GM10847 (cell line): ENCODE measurements around the gene ECE2.

Source experiments
- POLR2A ChIP-seq: IDR thresholded peaks from 2 replicates; pipeline ENCODE4 v1.6.1; 2011; ENCODE audit not compliant: insufficient read length; ENCODE audit errors: extremely low read depth

The ECE2 gene

DNA sequence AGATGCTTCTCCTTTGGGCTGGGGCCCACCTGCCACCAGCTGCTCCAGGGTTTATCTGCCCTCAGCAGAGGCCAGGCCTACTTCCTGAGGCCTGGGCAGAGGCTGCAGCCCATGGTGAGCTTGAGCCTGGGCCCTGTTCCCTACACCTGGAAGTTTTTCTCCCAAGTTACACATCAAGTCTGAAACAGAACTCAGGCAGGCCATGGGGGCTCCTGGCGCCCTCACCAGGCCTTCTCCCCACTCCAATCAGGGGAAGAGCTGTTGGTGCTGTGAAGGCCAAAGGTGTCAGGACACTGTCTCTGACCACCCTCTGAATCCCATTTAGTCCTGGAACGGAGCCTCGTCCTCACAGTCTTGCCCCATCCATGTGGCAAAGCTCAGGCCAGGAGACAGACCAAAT lies 39.2 kb upstream of the ECE2 start:
- no peak for TF ChIP-seq POLR2A

DNA sequence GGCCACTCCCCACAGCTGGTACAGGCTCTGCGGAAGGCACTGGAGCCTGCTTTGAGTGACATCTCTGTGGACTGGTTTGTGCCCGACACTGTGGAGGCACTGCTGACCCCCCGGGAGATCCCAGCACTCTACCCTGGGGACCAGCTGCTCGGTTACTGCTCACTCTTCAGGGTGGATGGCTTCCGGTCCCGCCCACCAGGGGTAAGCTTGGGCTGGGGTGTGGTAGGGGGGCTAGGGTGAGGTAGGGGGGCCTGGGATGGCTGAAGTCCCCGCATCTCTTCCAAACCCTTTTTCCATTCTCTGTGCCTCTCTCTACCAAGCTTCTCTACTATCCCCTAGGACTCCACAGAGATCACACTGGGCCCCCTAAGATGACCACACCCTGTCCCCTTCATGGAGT lies 38.6 kb upstream of the ECE2 start:
- TF ChIP-seq POLR2A: no peak

DNA sequence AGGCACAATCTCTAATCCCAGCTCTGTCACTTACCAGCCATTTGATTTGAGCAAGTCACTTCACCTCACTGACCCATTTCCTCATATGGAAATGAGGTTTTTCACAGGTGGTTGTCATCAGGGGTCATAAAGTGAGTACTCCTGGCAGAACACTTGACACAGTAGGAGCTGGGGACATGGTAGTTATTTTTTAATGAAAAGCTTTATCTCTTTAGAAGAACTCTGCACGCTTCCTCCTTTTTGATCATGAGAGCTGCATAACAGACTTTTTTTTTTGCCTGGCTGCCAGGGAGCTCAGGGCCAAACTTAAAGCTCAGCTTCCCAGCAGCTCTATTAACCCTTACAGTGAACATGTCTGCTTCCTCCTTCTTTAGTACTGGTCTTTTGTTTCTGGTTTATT lies 38.0 kb upstream of the ECE2 start:
- TF ChIP-seq POLR2A: no peak

DNA sequence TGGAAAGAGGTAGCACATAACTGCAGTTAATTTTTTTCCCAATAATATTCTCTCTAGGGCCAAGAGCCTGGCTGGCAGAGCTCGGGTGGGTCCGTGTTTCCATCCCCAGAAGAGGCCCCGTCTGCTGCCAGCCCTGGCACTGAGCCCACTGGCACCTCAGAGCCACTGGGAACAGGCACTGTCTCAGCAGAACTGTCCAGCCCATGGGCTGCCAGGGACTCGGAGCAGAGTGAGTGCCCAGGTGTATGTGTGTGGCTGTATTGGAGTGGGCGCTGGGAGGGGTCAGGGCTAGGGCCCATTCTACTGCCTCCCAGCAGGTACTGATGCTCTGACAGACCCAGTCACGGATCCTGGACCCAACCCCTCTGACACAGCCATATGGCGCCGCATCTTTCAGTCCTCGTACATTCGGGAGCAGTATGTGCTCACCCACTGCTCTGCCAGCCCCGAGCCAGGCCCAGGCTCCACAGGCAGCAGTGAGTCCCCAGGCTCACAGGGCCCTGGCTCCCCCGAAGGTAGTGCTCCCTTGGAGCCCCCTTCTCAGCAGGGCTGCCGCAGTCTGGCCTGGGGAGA lies 37.5 kb upstream of the ECE2 start:
- TF ChIP-seq POLR2A: no peak

DNA sequence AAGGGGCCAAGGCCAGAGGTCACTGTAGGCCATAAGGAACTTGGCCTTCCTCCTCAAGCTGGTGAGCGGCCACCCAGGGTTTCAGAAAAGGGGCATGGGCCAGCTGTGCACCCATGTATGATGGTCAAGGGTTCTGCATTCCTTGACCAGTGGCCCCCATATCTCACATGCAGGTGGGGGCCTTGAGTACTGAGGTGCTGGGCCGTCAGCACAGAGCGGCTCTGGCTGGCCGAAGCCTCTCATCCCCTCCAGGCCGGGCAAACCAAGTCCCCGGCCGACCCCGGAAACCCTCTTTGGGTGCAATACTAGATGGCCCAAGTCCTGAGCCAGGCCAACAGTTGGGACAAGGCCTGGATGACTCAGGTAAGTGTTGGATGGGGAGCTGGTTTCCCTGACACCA lies 36.6 kb upstream of the ECE2 start:
- no peak for TF ChIP-seq POLR2A

DNA sequence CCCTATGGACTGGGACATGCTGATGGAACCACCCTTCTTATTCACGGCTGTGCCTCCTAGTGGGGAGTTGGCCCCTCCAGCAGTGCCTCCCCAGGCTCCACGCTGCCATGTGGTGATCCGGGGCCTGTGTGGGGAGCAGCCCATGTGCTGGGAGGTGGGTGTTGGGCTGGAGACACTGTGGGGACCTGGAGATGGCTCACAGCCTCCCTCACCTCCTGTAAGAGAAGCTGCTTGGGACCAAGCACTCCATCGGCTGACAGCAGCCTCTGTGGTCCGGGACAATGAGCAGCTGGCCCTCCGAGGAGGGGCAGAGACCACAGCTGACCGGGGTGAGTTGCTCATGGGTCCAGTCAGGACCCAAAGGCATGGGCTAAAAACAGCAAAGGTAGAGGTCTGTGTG lies 36.1 kb upstream of the ECE2 start:
- TF ChIP-seq POLR2A: no peak

DNA sequence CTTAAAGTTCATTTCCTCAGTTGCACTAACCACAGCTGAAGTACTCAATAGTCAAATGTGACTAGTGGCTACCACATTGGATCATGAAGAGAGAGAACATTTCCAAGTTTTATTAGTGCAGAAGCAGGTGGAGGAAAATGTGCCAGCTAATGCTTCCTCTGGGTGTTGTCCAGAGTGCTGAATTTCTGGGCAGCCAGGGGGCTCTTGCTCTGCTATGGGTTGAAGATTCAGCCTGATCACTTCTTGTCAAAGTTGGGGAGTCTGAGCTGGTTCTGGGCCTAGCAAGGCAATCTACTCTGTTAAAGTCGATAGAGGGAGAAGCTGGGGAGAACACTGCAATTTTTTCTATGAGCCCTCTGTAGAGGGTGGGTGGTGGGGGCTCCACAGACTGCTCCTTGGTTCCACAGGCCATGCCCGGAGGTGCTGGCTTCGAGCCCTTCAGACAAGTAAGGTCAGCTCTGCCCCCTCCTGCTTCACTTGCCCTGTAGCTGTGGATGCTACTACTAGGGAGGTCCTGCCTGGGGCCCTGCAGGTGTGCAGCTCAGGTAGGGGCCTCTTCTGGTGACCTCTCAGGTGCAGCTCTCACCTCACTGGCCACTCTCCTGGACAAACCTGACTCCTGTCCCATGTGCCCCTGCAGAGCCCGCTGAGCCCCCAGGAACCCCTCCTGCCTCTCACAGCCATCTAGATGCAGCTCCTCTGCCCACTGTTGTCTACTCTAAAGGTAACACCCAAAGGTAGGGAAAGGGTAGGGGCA lies 35.3 kb upstream of the ECE2 start:
- no peak for TF ChIP-seq POLR2A

DNA sequence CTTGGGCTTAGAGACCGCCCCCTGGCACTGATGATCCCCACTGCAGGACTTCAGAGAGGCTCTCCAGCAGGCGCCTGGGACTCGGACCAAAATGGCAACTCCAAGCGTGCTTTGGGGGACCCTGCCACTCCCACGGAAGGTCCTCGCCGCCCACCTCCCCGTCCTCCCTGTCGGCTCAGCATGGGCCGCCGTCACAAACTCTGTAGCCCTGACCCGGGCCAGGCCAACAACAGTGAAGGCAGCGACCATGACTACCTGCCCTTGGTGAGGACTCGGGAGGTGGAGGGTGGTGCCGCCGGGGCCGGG lies 34.7 kb upstream of the ECE2 start:
- no peak for TF ChIP-seq POLR2A

DNA sequence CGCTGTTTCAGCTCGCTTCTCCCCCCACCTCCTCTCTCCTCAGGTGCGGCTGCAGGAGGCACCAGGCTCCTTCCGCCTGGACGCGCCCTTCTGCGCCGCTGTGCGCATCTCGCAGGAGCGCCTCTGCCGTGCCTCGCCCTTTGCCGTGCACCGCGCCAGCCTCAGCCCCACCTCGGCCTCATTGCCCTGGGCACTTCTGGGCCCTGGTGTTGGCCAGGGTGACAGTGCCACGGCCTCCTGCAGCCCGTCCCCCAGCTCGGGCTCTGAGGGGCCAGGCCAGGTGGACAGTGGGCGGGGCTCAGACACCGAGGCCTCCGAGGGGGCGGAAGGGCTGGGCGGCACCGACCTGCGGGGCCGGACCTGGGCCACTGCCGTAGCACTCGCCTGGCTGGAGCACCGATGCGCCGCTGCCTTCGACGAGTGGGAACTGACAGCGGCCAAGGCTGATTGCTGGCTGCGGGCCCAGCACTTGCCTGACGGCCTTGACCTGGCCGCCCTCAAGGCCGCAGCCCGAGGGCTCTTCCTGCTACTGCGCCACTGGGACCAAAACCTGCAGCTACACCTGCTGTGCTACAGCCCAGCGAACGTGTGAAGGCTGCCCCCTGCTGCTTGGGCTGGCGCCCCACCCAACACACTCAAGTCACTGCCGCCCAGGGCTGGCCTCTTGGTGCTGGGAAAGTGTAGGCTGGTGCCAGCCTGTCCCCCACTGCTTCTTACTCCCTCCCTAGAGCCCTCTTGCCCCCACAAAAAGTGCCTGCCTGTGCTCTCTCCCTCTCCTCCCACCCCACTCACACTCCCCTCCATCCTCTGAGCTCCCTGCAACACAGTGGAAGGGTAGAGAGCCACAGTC lies 34.1 kb upstream of the ECE2 start:
- TF ChIP-seq POLR2A: no peak

DNA sequence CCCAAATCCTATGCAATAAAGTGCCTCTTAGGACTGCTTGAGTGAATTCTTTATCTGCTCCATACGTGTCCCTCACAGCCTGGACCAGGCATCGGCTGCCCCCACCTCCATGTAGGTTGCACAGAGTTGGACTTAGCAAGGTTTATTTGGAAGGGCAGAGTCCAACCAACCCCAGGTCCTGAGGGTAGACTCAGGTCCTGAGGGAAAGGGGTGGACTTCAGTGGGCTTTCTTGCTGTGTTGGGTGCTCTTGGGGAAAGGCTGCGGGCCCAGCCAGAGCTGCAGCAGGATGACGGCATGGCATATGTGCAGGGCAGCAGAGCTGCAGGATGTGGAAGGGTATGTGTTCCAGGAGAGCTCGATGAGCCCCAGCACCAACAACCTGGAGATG lies 33.5 kb upstream of the ECE2 start:
- TF ChIP-seq POLR2A: no peak

DNA sequence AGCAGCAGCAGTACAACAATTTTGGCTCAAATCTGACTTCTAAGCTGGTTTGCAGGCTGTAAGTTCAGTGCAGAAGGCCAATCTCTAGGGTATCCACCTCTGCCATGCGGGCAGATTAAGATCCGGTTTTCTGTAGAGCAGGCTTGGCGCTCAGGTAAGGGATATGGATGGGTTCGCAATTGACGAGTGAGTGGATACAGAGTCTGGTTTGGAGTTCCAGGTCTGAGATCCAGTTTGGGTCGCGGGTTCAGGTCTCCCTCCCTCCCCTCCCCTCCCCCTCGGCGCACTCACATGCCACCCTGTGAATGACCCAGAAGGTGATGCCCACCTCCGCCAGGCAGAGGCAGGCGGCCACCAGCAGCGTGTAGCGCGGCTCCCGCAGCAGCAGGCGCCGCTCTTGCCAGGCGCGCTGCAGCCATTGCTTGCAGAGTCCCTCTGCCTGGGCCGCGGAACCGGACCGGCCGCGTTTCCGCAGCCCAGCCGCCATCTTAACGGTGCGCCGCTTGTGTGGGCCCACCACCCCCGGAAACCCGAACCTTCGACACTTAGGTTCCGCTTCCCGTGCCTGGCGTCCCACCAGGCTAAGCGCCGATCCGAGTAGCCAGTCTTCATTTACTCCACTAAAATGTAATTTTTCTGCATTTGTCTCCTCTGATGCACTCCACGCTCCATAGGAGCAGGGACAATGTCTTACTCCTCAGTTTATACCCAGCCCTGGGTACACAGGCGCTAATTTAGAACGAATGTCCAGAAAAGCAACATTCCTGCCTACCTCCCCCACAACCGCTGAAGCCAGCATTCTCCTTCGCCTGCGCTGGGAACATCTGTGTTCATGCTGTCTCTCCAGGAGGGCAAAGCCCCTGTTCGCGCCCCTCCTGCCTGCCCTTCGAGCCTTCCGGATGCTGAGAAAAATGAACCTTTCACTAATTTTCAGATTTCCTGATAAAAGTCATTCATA lies 27.1 kb upstream of the ECE2 start, which contains the start of gene ALG3:
Gene ALG3 (minus strand): TSS at position 509 of the 958 bp plus-strand sequence. CDS start 22 bp downstream, at position 487.
- peak; percentile 96 for TF ChIP-seq POLR2A

DNA sequence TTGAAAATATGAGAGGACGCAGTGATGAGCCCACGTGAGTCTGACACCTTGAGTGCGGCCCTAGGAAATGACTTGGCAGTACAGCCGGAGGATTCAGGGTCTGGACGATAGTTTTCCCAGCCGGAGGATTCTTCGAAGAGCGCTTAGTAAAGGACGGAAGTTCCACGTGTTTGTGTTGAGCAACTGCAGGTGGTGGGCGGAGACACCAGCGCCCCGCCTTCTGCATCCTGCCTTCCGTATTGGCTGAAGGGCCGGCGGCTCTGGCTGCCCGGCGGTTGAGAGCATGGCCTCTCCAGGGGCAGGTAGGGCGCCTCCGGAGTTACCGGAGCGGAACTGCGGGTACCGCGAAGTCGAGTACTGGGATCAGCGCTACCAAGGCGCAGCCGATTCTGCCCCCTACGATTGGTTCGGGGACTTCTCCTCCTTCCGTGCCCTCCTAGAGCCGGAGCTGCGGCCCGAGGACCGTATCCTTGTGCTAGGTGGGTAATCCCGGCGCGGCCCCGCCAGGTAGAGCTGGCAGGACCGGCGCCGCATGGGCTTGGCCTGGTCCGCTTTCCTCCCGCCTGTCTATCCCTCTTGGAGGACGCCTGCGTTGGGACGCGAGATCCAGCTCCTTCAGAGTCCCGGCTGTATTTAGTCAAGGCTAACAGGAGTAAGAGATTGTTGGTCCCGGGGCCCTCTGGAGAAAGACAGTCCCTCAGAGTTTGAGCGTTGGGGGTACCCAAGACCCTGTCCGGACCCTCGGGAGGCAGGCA lies 26.2 kb upstream of the ECE2 start, which contains the start of gene EEF1AKMT4:
Gene EEF1AKMT4 (plus strand): TSS at position 261 of the 755 bp plus-strand sequence. CDS start 23 bp downstream, at position 284.
- TF ChIP-seq POLR2A: peak; percentile 44

DNA sequence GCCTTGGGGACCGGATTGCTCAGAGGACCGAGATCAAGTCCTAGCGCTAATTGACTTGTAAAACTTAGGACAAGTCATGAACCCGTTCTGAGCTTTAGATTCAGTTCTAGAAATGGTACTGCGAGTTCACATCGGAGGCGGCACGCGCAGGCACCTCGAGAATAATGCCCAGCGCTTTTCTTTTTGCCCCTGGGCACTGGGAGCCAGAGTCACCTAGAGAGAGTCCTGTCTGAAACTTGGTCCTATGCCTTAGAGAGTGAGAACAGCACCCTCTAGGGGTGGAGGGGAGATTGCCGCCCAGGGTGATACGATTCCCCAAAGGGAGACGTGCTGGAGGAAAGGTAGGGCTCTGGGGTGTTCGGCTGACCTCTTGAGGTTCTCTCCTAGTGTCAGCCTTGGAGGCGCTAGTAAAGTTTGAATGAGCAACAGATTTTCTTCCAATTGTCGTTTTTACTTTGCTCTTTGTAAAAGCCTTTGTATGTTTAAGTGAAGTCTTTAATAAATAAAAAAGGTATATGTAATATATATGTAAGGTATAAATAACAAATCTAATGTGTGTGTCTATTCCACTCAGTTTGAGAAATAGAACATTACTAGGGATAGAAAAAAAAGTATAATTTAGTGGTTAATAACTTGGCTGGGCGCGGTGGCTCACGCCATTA lies 25.5 kb upstream of the ECE2 start:
- no peak for TF ChIP-seq POLR2A
